GM18870 (cell line): ENCODE data around the gene PTPN20.

Experiments
- ATAC-seq: cut with Tn5 transposase; IDR thresholded peaks from one replicate; pipeline ENCODE4 v1.9.1; 2021; ENCODE audit warnings: moderate library complexity; ENCODE audit not compliant: unreplicated experiment

Gene PTPN20

GRCh38 chr10:47046321-47047126, 135.3 kb downstream of the PTPN20 start:
- no peak for ATAC-seq

GRCh38 chr10:47047127-47047504, 135.9 kb downstream of the PTPN20 start:
- ATAC-seq: no peak

- ATAC-seq: no peak
Measured at GRCh38 chr10:47047577-47048525, 136.6 kb downstream of the PTPN20 start.

DNA sequence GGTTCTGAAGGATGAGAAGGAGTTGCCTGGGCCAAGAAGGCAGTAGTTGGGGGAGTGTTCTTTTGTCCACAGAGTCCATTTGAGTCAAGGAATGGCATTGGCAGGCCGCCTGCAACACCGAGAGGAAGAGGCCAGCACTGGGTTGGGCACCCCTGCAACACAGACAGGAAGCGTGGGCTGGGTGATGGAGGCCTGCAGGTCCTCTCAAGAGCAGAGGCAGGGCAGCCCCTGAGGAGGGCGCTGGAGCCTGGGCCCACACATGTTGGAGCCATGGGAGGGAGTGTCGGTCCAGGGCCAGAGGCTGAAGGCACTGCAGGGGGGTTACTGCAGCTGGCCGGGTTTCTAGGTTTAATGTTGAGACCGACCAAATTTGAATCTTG, 137.3 kb downstream of the PTPN20 start:
- ATAC-seq: no peak

- no peak for ATAC-seq
Measured at GRCh38 chr10:47049056-47049851, 138.0 kb downstream of the PTPN20 start.

- ATAC-seq: no peak
Measured at GRCh38 chr10:47049906-47050305, 138.7 kb downstream of the PTPN20 start.

DNA sequence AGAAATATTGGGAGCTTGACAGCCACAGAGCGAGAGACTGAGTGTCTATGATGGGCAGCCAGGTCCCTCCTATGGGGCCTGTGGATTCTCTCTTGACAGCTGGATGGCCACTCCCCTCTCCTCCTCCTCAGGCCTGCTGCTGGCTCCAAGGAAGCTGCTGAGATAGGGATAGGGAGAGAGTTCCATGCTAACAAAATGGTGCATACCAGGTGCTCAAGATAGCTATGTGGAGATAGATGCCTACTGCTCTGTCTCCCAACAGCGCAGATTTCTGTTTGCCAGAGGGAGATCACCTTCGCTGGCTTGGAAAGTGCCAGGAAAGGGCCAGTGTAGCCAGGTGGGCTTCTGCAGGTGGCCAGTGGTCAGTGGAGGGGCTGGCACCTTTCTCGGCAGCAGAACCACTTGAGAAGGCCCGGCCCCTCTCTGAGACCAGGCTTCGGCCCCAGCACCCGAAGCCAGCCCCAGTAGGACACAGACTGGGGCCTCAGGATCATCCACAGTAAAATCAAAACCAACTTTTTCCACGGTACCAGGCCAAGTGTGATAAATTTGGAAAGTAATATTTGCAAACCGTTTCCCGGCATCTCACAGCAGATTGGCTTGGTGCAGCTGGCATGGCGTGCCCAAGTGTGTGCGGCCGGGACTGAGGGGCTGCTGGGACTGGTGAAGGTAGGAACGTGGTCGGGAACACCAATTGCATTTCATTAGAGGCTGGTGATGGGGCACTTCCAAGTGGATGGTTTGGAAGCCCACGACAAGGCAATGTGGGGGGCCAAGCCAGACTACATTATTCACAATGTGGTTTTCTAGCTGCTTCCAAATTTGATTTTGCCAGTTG, 139.6 kb downstream of the PTPN20 start:
- no peak for ATAC-seq

- ATAC-seq: no peak
Measured at GRCh38 chr10:47051741-47052238, 140.6 kb downstream of the PTPN20 start.
